GM19035 (cell line): Measurements from ENCODE around the gene PFN1.

ENCODE experiments used
- ATAC-seq: cut with Tn5 transposase; IDR thresholded peaks from one replicate; pipeline ENCODE4 v1.9.1; 2021; ENCODE audit not compliant: unreplicated experiment

Gene PFN1

DNA sequence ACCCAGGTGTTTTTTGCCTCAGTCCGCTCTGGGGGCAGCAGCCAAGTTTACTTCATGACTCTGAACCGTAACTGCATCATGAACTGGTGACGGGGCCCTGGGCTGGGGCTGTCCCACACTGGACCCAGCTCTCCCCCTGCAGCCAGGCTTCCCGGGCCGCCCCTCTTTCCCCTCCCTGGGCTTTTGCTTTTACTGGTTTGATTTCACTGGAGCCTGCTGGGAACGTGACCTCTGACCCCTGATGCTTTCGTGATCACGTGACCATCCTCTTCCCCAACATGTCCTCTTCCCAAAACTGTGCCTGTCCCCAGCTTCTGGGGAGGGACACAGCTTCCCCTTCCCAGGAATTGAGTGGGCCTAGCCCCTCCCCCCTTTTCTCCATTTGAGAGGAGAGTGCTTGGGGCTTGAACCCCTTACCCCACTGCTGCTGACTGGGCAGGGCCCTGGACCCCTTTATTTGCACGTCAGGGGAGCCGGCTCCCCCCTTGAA lies 51.1 kb downstream of the PFN1 start:
- ATAC-seq: no peak

DNA sequence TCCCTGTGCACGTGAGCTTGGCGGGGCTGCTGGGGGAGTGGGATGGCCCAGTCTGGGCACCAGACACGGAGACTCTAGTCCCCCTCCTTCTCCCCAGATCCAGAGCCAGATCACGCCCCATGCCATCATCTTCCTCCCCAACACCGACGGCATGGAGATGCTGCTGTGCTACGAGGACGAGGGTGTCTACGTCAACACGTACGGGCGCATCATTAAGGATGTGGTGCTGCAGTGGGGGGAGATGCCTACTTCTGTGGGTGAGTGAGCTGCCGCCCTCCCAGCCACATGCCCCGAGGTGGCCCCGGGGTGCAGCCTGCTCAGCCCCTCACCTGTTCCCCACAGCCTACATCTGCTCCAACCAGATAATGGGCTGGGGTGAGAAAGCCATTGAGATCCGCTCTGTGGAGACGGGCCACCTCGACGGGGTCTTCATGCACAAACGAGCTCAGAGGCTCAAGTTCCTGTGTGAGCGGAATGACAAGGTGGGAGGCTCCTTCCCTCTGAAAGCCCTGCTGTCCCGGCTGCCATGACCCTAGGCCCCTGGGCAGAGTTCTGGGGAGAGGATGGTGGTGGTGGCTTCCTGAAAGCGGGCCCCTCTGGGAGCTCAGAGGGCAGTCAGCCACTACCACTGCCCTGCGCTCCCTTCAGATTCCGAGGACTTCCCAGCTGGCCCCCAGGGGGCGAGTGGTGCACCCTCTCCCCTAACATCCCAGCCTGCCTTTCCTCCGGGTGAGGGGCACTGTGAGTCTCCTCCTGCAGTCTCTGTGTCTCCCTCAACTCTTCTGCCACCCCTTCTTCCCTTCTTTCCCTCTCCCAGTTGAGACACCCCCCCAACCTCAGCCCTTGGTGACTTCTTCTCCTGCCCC lies 51.8 kb downstream of the PFN1 start:
- no peak for ATAC-seq

DNA sequence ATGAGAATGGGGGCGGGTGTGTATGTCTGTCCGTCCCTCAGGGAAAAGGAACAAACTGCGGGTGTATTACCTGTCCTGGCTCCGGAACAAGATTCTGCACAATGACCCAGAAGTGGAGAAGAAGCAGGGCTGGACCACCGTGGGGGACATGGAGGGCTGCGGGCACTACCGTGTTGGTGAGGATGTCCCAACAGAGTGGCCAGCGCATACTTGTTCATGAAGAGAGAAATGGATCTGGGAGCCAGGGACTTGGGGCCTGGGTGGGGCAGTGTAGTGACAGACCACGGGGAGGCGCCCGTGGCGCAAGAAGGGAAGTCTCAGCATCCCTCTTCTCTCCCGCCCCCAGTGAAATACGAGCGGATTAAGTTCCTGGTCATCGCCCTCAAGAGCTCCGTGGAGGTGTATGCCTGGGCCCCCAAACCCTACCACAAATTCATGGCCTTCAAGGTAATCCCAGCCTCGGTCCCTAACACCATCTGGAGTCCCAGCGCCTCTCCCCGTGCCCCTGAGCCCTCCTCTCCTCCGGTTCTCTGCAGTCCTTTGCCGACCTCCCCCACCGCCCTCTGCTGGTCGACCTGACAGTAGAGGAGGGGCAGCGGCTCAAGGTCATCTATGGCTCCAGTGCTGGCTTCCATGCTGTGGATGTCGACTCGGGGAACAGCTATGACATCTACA lies 52.5 kb downstream of the PFN1 start:
- ATAC-seq: no peak
